Measurements from ENCODE around the gene CCDC90B. TPM values are rescaled to one million over a fixed set of nuclear protein-coding genes. Genes with fewer than 3 reads are reported as not detected.
"Not testable (repeated sequence)": the region's sequence is repeated elsewhere in the genome, so short reads cannot be mapped to it uniquely, and the experiment has no call there.

CCDC90B gene
- total RNA-seq, 1 donor from 2014 or later, result 24.2 TPM

DNA sequence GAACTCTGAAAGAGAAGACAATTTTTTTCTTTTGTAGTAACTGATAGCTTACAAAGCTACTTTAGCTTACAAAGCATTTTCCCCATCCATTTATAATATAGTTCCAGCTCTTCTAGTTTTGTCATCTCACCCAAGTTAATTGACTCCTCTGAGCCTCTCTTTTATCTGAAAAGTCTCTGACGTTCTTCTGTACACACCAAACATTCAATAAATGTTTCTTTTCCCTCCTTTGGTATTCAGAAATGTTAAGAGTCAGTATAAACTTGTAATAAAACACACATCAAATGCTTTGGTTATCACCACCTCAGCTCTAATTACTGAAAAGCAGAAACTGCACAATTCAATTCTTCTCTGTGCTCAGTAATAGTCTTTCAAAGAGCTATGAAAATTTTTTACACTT is 5.9 kb downstream of the CCDC90B start:
- Mint-ChIP-seq H3K36me3 (ENCODE audit: low read depth) (peaks cover 20% of the 10 kb centered on the region), H3K27me3 (ENCODE audit: insufficient read depth) (no peaks in the 10 kb centered on the region), H3K4me1 (ENCODE audit: low read depth) (peaks cover 15% of the 10 kb centered on the region), H3K9me3 (no peaks in the 10 kb centered on the region), H3K4me3 (no peak overlapping the region), H3K27ac (no peak overlapping the region)
- intact Hi-C loops (cut with micrococcal nuclease), result loop anchor here (10.0 kb wide), 1 partner anchor 1405 kb away; no protein-coding TSS in a partner anchor
- DNase-seq (ENCODE audit: low spot score), result no peak

DNA sequence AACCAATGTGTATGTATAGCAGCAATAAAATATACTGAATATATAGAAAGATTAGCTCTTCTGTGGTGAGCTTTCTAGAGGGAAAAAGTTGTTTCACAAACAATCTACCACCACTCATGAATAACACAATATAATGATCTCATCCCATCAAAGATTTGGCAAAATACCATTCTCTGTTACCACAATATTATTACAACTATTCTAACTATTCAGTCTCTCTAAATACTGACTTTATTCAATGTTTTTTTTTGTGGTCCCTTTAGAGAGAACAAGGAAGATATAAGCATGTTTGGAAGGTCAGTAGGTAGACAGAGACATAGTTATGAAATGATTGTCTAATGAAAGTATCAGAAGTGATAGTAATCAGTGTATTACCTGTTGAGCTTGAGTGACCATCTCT is 7.8 kb downstream of the CCDC90B start:
- Mint-ChIP-seq H3K4me3 (no peak overlapping the region), H3K27ac (no peak overlapping the region), H3K9me3 (no peaks in the 10 kb centered on the region), H3K27me3 (ENCODE audit: insufficient read depth) (no peaks in the 10 kb centered on the region), H3K4me1 (ENCODE audit: low read depth) (peaks cover 7% of the 10 kb centered on the region), H3K36me3 (ENCODE audit: low read depth) (peaks cover 25% of the 10 kb centered on the region)
- intact Hi-C loops (cut with micrococcal nuclease), result no loop called here
- DNase-seq (ENCODE audit: low spot score), result no peak

DNA sequence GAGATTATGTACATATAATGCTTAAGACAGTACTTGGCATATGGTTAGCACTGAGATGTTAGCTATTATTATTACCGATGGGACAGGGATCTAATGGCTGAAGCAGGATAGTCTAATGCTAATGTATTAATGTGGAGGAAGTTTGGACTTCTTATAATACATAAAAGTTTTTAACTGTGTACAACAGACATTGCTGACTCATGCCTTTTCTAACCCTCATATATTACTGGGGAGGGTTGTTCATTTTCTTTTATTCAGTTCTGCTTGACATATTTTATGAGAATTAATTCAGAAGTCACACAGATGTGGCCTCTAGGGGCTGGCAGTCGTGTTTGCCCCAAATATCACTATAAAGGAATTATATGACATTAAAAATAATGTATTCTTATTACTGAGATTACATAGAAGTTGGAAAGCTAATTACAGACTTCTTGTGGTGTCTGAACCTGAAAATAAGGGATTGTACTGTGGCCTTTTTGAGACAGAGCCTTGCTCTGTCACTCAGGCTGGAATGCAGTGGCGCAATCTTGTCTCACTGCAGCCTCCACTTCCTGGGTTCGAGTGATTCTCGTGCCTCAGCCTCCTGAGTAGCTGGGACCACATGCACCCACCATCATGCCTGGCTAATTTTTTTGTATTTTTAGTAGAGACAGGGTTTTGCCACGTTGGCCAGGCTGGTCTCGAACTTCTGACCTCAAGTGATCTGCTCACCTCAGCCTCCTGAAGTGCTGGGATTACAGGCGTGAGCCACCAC is 10.1 kb downstream of the CCDC90B start:
- Mint-ChIP-seq H3K27ac (no peak overlapping the region), H3K27me3 (ENCODE audit: insufficient read depth) (no peaks in the 10 kb centered on the region), H3K9me3 (peaks cover 4% of the 10 kb centered on the region), H3K36me3 (ENCODE audit: low read depth) (peaks cover 36% of the 10 kb centered on the region), H3K4me3 (no peak overlapping the region), H3K4me1 (ENCODE audit: low read depth) (peaks cover 5% of the 10 kb centered on the region)
- intact Hi-C loops (cut with micrococcal nuclease), result no loop called here
- no peak for DNase-seq (ENCODE audit: low spot score)

DNA sequence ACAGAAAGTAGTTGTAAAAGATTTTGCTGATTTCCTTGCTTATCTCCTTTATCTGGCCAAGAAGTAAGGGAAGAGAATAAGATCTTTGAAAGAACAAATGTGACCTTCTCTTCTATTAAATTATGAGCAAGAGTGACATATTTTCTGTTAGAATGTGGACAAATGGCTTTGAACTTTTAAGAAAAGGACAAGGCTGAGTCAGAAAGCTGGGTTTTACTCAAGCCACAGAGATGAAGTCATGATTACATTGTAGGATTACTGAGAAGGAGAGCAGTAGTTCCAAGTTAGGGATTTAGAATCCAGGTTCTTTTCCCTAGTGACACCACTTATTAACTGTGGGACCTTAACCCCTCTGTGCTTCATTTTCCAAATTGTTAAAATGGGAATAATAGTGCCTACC is 13.5 kb downstream of the CCDC90B start:
- Mint-ChIP-seq H3K27ac (no peak overlapping the region), H3K27me3 (ENCODE audit: insufficient read depth) (no peaks in the 10 kb centered on the region), H3K4me1 (ENCODE audit: low read depth) (peaks cover 10% of the 10 kb centered on the region), H3K36me3 (ENCODE audit: low read depth) (peaks cover 44% of the 10 kb centered on the region), H3K4me3 (no peak overlapping the region), H3K9me3 (peaks cover 4% of the 10 kb centered on the region)
- intact Hi-C loops (cut with micrococcal nuclease), result no loop called here
- no peak for DNase-seq (ENCODE audit: low spot score)

GRCh38 chr11:83271734-83272133 is 14.4 kb downstream of the CCDC90B start:
- H3K27ac Mint-ChIP-seq; H3K9me3 Mint-ChIP-seq; intact Hi-C loops (cut with micrococcal nuclease); DNase-seq (ENCODE audit: low spot score); H3K4me3 Mint-ChIP-seq; H3K27me3 Mint-ChIP-seq (ENCODE audit: insufficient read depth): not testable (repeated sequence)
- peaks cover 48% of the 10 kb centered on the region for H3K36me3 Mint-ChIP-seq (ENCODE audit: low read depth)
- H3K4me1 Mint-ChIP-seq (ENCODE audit: low read depth), result peaks cover 10% of the 10 kb centered on the region

DNA sequence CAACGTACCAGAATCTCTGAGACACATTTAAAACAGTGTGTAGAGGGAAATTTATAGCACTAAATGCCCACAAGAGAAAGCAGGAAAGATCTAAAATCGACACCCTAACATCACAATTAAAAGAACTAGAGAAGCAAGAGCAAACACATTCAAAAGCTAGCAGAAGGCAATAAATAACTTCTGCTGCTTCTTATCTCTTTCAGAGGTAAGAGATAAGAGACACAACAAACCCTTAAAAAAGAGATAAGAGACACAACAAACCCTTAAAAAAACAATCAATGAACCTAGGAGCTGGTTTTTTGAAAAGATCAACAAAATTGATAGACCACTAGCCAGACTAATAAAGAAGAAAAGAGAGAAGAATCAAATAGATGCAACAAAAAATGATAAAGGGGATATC is 17.1 kb downstream of the CCDC90B start:
- H3K9me3 Mint-ChIP-seq; H3K27ac Mint-ChIP-seq; H3K4me3 Mint-ChIP-seq; H3K27me3 Mint-ChIP-seq (ENCODE audit: insufficient read depth); DNase-seq (ENCODE audit: low spot score); intact Hi-C loops (cut with micrococcal nuclease): not testable (repeated sequence)
- Mint-ChIP-seq H3K4me1 (ENCODE audit: low read depth) (peaks cover 10% of the 10 kb centered on the region), H3K36me3 (ENCODE audit: low read depth) (peaks cover 50% of the 10 kb centered on the region)

DNA sequence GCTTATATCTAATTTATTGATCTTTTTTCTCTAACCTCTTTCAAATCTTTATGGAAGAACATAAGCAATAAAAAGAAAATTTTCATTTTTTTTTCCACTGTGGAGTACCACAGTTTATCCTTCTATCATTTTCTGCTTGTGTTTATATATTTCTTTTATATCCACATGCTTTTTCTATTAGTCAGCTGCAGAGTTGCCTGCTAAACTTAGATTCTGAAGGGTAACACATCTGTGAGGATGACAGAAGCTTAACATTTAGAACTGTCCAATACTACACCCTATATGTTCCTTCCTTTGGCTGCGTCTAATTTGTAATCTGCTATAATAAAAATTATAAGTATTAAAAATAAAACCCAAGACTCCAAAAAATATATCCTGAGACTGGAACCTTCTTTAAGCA is 20.8 kb downstream of the CCDC90B start:
- Mint-ChIP-seq H3K4me1 (ENCODE audit: low read depth) (peaks cover 5% of the 10 kb centered on the region), H3K27me3 (ENCODE audit: insufficient read depth) (no peaks in the 10 kb centered on the region), H3K27ac (no peak overlapping the region), H3K9me3 (no peaks in the 10 kb centered on the region), H3K4me3 (no peak overlapping the region), H3K36me3 (ENCODE audit: low read depth) (peaks cover 33% of the 10 kb centered on the region)
- DNase-seq (ENCODE audit: low spot score), result no peak
- intact Hi-C loops (cut with micrococcal nuclease), result no loop called here

DNA sequence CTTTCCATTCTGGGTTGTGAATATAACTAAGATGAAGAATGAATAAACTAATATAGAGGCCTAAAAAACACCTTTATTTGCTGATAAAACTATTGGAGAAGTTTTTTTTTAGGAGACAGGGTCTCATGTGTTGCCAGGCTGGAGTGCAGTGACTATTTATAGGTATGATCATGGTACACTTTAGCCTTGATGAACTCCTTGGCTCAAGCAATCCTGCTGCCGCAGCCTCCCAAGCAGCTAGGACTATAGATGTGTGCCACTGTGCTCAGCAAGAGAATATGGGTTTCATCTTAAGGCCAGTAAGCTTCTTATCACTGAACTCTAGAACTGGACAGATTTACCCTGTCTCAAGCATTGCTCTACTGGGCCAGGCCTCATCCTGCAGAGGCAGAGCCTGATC is 26.6 kb downstream of the CCDC90B start:
- intact Hi-C loops (cut with micrococcal nuclease), result no loop called here
- no peak overlapping the region for H3K4me3 Mint-ChIP-seq
- no peaks in the 10 kb centered on the region for H3K27me3 Mint-ChIP-seq (ENCODE audit: insufficient read depth)
- H3K9me3 Mint-ChIP-seq, result no peaks in the 10 kb centered on the region
- no peak for DNase-seq (ENCODE audit: low spot score)
- peaks cover 15% of the 10 kb centered on the region for H3K36me3 Mint-ChIP-seq (ENCODE audit: low read depth)
- no peak overlapping the region for H3K27ac Mint-ChIP-seq
- no peaks in the 10 kb centered on the region for H3K4me1 Mint-ChIP-seq (ENCODE audit: low read depth)

DNA sequence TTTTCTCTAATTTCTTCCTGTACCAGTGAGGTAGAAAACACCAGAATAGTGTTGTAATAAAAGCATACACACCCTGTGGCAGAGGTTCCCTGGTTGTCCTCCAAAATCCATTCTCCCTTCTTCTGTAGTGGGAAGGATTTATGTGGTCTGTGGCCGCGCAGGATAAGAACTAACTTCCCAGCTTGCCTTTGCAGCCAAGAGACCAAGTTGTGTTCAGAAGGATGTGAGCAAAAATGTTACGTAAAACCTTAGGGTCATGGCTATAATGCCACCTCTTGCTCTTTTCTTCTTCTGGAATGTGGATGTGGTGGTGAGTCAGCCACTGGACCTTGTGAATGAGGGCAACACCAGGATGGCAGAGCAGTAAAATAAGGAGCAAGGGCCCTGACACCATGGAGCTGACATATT is 28.4 kb downstream of the CCDC90B start:
- Mint-ChIP-seq H3K27ac (no peak overlapping the region), H3K4me1 (ENCODE audit: low read depth) (no peaks in the 10 kb centered on the region), H3K4me3 (no peak overlapping the region), H3K9me3 (no peaks in the 10 kb centered on the region), H3K36me3 (ENCODE audit: low read depth) (peaks cover 6% of the 10 kb centered on the region), H3K27me3 (ENCODE audit: insufficient read depth) (no peaks in the 10 kb centered on the region)
- DNase-seq (ENCODE audit: low spot score), result no peak
- intact Hi-C loops (cut with micrococcal nuclease), result no loop called here

- H3K27ac Mint-ChIP-seq, result no peak overlapping the region
- H3K9me3 Mint-ChIP-seq, result no peaks in the 10 kb centered on the region
- intact Hi-C loops (cut with micrococcal nuclease), result no loop called here
- no peak overlapping the region for H3K4me3 Mint-ChIP-seq
- no peaks in the 10 kb centered on the region for H3K27me3 Mint-ChIP-seq (ENCODE audit: insufficient read depth)
- no peak for DNase-seq (ENCODE audit: low spot score)
- peaks cover 6% of the 10 kb centered on the region for H3K36me3 Mint-ChIP-seq (ENCODE audit: low read depth)
- no peaks in the 10 kb centered on the region for H3K4me1 Mint-ChIP-seq (ENCODE audit: low read depth)
Observed at GRCh38 chr11:83256602-83257340, 29.4 kb downstream of the CCDC90B start.

- Mint-ChIP-seq H3K4me3 (no peak overlapping the region), H3K4me1 (ENCODE audit: low read depth) (no peaks in the 10 kb centered on the region), H3K27ac (no peak overlapping the region), H3K27me3 (ENCODE audit: insufficient read depth) (peaks cover 2% of the 10 kb centered on the region), H3K9me3 (no peaks in the 10 kb centered on the region), H3K36me3 (ENCODE audit: low read depth) (peaks cover 6% of the 10 kb centered on the region)
- no peak for DNase-seq (ENCODE audit: low spot score)
- intact Hi-C loops (cut with micrococcal nuclease), result no loop called here
Observed at GRCh38 chr11:83255366-83255765, 30.8 kb downstream of the CCDC90B start.

DNA sequence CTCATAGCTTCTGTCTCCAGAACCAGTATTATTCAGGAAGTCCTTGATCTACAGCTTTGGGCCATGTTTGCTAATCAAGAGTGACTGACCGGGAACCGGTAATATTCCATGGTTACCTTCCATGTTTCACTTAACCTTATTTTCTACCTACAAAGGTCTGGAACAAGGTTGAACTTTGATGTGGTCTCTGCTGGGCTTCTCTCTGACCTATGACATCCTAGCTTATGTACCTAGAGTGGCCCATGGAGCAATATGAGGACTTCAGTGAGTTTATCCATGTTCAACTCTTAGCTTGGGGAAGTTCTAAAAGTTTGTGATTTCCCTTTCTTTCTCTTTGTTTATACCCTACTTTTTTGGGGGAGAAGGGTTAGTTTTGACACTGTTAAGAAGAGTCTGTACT is 33.2 kb downstream of the CCDC90B start:
- intact Hi-C loops (cut with micrococcal nuclease), result loop anchor here (5.0 kb wide), 1 partner anchor 536 kb away; no protein-coding TSS in a partner anchor
- Mint-ChIP-seq H3K36me3 (ENCODE audit: low read depth) (peaks cover 3% of the 10 kb centered on the region), H3K27ac (no peak overlapping the region), H3K9me3 (no peaks in the 10 kb centered on the region), H3K4me1 (ENCODE audit: low read depth) (peaks cover 4% of the 10 kb centered on the region), H3K4me3 (no peak overlapping the region), H3K27me3 (ENCODE audit: insufficient read depth) (peaks cover 2% of the 10 kb centered on the region)
- no peak for DNase-seq (ENCODE audit: low spot score)

DNA sequence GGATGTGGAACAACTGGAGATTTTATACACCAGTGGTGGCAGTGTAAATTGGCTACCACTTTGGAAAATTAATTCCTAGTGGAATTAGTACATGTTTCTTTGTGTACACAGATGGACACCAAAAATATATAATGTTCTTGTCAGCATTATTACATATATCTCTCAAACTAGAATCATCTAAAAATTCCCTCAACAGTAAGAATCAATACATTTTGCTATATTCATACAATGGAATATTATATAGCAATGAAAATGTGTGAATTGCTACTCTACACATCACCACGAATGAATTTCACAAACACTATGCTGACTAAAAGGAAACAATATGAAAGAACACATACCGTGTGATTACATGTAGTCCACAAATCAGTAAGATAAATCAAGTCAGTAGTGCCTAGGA is 33.9 kb downstream of the CCDC90B start:
- Mint-ChIP-seq H3K36me3 (ENCODE audit: low read depth) (peaks cover 3% of the 10 kb centered on the region), H3K4me3 (no peak overlapping the region), H3K4me1 (ENCODE audit: low read depth) (peaks cover 4% of the 10 kb centered on the region), H3K9me3 (no peaks in the 10 kb centered on the region), H3K27ac (no peak overlapping the region), H3K27me3 (ENCODE audit: insufficient read depth) (peaks cover 4% of the 10 kb centered on the region)
- DNase-seq (ENCODE audit: low spot score), result no peak
- intact Hi-C loops (cut with micrococcal nuclease), result loop anchor here (5.0 kb wide), 1 partner anchor 535 kb away; no protein-coding TSS in a partner anchor
